Activated CD8-positive, alpha-beta memory T cell treated with anti-CD3 and anti-CD28 coated beads, Interleukin-2, amount 50 U/mL, for 1 hour (primary cell): Measurements from ENCODE around the gene UNC5CL.

Experiments used
- DNase-seq: peaks from one replicate; pipeline ENCODE4 v3.0.0-alpha.2; 2020; ENCODE audit errors: extremely low read depth

UNC5CL gene

DNA sequence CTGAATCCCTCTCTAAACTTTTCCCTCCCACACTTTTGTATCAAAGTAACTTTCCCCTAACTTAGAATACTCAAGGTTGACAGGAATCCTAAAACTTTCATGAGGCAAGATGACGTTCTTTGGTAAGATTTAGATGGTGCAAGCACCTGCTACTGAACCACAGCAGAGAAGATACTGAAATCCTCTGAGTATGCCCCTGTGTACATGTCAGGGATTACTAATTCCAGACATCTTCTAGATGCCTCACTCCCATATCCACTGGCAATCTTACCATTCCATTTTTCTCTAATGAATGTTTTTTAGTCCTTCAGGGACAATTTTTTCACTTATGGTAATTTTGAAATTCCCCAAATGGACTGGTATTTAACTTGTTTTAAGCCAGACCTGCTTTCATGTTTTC is 23.0 kb upstream of the UNC5CL start:
- no peak for DNase-seq

DNA sequence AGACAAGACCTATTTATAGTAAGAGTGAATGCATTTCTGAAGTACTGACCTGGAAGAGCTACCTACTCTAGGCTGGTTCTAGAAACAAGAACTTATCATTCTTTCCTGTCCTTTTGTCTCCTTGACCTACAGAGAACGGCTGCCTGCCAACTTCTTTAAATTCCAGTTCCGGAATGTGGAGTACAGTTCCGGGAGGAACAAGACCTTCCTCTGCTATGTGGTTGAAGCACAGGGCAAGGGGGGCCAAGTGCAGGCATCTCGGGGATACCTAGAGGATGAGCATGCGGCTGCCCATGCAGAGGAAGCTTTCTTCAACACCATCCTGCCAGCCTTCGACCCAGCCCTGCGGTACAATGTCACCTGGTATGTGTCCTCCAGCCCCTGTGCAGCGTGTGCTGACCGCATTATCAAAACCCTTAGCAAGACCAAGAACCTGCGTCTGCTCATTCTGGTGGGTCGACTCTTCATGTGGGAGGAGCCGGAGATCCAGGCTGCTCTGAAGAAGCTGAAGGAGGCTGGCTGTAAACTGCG is 22.2 kb upstream of the UNC5CL start:
- no peak for DNase-seq

DNA sequence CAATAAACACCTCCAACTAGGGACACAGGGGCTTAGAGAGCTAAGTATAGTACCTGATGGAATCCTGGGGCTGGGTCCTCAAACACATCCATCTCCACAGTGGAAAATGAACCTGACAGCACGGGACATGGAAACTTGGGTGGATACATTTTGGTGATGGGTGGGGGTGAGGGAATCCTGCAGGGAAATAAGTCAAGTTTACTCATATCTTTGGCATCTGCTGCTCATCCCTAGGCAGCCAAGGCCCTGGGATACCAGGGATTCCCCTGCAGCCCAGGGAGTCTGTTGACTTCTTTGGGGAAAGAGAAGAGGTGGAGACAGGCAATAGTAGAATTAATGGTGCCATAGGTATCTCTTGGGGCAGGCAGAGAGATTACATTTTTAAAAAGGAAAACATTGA is 20.5 kb upstream of the UNC5CL start:
- DNase-seq, result no peak

DNA sequence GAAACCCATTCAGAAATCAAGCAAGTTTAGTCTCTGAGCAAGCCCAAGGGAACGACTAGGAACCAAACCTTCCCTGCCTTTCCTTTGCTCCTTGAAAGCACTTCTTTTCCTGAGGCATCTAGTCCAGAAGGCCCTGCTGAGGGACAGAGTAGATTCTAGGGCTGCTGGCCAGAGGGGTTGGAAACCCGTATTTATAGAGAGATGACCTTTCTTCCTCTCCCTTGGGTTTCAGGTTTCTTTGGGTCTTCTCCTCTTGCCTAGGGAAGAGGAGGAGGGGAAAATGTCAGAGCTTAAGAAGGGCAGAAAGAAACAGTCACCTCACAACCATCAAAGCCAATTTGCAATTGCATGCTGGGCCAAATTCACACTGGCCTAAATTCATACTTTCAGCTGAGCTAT is 19.8 kb upstream of the UNC5CL start:
- DNase-seq, result no peak

DNA sequence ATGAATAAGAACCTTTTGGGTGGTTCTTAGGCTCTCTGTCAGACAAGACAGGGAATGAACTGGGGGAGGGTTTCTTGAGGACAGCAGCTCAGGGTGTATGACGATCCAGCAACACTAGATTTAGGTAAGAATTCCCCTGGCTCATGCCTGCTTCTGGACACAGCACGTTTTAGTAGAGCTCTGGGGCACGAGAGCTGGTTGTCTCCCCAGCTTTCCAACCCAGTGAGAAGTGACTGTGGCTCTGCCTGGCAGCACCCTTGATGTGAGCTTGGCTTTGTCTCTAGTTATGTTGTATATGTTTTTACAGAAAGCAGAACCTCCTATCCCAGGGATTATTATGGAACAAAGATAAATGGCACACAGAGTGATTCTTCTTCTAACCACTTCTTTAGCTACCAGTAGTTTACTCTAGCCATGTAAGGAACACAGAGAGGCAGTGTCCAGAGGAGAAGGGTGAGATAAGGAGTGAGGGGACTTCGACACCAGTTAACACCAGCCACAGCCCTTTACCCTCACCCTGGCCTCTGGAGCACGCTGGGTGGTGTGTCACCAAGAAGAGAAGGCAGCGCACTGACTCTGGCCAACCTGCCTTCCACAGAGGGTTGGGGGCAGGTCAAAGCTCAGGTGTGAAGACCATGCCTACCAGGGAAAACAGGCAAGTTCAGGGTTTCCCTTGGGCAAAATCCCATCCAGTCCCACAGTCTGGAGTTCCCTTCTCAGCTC is 17.9 kb upstream of the UNC5CL start:
- no peak for DNase-seq

DNA sequence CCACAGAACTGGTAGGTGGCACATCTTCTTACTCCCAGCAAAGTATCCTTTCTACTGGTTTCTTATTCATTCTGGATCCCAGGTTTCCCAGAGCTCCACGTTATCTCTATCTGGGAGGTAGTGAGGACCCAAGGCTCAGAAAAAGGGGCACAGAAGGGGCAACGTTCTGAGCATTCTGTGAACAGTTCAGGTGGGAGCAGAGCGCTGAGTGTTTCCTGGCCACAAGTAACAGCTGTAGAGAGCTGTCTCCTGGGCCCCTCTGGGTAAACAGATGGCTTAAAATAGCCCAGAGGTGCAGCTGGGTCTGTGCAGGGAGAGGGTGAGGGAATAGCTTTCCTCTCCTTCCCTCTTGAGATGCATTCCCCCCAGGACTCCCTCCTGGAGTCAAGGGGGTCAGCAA is 16.1 kb upstream of the UNC5CL start:
- no peak for DNase-seq

DNA sequence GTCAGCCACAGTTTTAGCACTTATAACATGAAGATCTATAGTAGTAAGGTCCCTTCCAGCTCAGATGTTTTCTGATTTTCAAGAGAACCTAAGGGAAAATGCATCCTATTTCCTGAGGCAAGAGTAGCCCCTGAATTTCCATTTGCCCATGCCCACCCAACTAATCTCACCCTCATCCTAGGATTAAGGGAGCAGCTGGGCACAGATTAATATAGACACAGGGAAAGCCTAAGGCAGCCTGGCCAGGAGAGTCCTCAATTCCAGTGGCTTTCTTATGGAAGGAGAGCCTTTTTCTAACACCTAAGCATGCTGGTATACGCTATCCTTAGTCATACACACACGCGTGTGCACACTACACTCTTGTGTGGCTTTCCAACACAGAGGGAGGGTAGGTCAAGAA is 15.5 kb upstream of the UNC5CL start:
- DNase-seq, result no peak

DNA sequence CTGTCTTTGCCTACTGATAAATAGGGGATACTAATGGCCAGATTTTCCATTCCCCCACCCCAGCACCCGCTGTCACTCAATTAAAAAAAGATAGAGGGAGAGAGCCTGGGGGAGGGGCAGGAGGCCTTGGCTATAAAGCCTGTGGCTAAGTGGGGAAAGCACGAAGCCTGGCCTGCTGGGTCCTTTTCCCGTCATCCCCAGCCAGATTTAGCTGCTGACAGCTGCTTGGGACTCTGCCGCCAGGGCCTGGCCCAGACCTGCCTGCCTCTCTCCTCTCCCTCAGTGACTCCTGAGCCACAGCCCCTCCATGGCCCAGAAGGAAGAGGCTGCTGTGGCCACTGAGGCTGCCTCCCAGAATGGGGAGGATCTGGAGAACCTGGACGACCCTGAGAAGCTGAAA is 14.0 kb upstream of the UNC5CL start, which contains the start of gene APOBEC2:
Gene APOBEC2, plus strand, starts transcription at position 162 of the 400 bp plus-strand sequence. Its CDS starts 146 bp downstream, at position 308.
- DNase-seq, result no peak

DNA sequence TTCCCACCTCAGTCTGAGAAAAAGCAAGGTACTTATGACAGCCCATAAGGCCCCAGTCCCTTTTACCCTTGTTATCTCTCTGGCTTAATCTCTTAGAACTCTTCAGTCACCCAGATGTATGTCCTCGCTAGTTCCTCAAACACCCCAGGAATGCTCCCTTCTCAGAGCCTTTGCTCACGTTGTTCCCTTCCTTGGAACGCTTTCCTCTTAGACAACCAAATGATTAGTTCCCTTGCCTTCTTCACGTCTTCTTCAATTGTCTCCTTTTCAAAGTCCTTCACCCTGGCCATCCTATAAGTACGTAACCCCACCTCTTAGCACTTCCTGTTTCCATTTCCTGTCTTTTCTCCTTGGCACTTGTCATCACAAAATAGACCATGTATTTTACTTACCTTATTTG is 12.9 kb upstream of the UNC5CL start:
- DNase-seq, result no peak

DNA sequence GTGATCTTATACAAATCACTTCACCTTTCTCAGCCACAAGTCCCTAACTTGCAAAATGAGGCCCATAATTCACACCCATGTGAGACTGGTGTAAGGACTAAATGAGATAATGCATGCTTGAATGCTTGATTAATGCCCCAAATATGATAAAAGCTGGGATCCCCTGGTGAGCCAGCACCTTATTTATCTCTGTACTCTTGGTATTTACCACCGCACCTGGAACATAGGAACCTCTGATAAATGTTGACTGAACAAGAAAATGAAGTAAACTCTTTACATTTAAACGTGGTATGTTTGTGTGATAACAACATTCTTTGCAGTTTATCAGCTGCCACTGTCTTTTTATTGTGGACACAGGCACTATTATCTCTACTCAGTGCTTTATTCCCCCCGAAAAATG is 11.5 kb upstream of the UNC5CL start:
- no peak for DNase-seq

DNA sequence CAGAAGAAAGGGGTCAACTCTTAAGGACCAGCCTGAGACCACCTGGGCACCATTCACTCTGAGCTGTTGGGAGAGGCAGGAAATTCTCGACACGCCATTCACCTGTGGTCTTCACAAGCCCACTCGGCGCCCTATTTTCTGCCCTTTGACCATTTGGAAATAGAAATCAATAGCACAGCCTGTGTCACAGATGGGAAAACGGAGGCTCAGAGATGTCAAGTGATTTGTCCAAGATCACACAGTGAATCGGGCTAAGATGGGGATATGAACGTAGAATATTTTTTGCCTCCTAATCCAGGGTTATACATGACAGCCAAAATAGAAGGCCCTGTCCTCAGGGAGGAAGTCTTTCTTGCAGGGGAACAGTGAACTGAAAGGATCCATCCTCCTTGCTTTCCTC is 10.9 kb upstream of the UNC5CL start:
- no peak for DNase-seq

DNA sequence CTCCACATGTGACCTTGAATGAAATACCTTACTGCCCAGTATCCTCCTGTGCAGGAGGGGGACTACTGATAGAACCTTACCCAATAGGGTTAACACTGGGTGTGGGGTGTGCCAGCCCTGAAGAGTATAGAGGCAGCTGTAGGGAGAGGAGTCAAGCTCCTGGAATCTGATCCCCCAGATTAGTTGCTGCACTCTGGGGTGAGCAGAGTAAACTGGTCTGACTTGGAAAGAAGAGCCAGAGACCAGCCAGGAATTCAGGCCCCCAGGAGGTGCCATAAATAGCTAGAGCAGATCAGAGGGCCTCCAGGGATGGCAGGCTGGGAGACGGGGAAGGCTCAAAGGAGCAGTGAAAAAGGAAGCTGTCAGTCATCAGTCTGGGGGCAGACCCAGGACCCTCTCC is 10.5 kb upstream of the UNC5CL start:
- DNase-seq, result no peak

DNA sequence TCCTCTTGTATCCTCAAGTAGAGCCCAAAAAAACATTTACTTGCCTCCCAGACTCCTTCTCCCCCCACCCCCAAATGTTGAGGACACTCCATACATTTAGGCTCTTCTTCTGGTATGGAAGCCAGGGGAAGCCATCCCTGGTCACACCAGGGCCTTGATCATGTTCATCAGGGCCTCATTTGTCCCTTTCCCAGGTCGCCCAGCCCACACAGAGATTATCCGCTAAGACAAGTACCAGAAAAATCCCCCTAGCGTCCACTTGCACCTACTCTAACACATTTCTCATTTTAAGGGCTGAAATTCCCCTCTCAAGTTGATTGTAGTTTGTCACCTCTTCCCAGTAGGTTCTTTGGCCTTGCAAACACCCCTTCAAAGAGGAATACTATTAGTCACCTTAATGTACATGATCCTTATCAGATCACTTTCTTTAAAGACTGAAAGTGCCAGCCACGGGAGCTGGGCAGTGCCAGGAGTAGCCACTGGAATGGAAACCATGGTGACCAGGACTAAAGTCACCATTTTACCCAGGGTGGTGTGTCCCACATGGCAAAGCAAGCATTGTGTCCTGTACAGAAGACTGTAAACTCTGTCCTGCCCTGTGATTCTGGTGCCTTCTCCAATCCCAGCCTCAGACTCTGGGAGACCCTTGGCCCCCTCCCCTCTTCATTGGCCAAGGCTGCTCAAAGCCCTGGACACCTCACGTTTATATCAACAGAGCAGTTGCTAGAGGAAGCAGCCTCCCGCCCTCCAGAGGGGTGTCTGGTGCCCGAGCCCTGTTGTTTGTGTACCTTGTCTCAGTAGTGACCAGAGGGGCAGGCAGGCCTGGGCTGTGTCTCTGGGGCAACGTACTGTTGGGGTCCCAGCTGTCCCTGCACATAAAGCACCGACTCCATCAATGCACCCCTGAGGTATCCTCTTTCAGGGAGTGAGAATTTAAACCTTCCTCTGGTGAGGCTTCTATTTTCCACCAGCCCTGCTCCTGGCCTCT is 9.0 kb upstream of the UNC5CL start:
- no peak for DNase-seq

DNA sequence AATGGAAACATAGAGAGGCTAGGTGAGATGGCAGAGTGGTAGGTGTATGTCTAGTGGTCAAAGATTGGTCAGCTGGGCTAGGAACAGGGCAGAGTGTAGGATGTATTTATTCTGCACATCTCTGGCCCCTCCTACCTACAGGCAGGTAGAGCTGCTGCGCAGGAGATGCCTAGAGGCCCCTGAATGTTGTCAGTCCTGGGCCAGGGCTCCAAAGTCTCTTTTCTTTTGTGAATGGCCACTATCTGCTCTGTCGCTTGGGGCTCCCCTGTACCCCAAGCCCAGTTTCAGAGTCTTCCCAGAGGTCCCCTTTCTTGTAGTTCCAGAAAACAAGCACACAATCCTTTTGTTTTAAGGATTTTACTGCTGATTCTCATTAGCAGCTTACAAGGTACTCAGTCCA is 8.3 kb upstream of the UNC5CL start:
- DNase-seq, result no peak

DNA sequence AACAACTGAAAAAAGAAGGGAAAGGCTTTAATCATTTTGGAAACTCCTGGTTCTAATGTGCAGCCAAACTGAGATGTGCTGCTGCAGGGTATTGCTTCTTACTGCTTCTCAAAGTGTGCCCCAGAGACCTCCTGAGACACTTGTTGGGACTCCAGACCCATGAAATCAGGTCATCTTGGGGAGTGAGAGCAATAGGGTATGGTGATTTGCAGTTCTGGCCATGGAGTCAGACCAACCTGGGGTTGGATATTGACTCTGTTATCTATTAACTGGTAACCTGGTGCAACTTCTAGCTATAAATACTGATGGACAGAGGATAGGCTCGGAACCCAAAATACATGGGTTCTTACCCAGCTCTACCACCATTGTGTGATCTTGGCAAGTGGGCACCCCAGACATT is 7.1 kb upstream of the UNC5CL start:
- DNase-seq, result no peak

DNA sequence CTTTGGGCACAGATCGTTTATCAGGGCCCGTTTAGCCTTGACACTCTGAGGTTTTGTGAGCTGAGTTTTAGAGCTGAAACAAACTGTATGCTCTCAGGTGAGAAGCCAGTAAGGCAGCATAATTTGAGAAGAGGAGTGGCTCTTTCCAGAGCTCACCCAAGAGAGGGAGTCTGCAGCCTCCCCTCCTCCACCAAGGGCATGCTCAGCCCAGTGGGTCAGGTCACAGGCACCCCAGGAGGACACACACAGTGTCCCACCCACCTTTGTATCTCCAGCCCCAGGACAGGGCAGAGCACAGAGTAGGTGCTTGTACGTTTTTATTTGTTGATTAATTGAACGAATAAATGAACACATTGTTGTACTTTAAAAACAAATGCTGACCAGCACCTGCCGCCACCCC is 6.6 kb upstream of the UNC5CL start:
- no peak for DNase-seq

DNA sequence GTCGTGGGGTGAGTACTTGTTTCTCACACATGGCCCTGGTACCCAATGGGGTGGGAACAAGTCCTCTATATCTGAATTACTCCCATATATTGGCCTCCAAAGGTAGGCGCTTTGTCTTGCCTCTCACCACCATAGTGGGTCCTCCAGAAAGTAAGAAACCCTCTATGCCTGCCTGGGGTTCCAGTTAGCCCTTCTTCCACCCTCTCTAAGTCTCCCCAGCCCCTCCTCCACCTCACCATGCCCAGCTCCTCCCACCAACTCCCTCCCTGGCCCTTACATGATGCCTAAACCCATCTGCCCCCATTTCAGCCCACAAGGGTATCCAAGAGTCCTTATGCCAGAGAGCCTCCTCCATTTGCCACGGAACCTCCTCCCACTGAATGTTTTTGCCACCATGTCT is 4.1 kb upstream of the UNC5CL start:
- no peak for DNase-seq

DNA sequence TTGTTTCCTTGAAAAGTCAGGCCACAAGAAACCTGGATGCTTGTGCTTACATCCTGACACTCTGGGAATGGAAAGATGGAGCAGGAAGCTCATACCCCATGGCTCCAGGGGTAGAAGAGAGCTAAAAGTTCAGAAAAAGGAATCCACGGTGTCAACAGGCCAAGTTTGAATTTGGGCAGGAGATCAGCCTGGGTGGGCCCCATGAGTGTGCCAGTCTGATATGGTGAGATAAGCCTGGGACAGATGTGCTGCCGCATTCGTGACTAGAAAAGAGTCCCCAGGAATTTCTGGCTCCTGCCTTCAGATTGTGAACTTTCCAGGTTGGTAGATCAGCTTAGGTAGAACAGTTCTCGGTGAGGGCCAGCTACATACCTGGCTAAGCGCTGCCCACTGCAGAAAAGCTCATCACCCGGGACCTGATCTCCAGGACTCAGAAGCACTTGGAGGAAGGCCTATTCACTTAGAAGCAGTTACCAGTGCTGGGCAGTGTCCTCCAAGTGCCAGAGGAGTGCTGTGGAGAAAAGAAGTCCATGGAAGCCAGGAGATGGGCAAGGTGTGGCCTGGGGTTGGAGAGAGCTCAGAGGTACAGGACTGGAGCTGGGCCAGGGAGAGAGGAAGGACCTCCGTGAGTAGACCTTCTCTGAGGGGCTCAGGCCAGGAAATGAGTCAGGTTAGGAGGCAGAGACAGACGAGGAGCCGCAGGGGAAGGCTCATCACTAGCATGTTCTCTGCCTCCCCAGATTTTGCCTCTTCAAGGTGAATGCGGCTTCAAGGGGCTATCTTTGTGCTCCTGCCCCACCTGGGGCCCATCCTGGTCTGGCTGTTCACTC is 3.4 kb upstream of the UNC5CL start, which contains the start of gene TSPO2:
Gene TSPO2, plus strand, starts transcription at position 242 of the 830 bp plus-strand sequence. Its CDS starts 519 bp downstream, at position 761.
- DNase-seq, result no peak

DNA sequence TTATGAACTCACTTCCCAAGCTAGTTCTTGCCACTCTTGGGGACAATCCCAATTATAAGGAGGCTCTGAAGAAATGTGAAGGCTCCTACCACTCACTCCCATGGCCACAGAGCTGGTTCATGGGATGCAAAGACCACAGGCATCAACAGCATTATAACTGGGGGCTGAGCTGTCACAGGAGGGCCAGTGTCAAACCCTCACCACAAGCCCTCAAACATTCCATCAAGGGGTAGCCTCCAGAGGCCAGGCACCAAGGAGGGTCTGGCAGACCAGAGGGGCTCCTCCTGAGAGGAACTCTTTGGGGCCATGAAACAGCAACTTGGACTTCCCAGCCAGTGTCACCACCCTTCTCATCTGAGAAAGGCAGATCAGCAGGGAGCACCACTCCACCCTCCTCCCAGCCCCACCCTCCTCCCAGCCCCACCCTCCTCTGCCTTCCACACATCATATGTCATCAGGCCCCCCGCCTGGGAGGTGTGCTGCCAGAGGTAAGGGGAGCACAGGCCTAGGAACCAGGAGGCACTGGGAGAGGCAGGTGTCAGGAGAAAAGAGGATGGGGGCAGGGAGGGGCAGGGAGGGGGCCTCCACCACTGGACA is 2.0 kb upstream of the UNC5CL start:
- no peak for DNase-seq

DNA sequence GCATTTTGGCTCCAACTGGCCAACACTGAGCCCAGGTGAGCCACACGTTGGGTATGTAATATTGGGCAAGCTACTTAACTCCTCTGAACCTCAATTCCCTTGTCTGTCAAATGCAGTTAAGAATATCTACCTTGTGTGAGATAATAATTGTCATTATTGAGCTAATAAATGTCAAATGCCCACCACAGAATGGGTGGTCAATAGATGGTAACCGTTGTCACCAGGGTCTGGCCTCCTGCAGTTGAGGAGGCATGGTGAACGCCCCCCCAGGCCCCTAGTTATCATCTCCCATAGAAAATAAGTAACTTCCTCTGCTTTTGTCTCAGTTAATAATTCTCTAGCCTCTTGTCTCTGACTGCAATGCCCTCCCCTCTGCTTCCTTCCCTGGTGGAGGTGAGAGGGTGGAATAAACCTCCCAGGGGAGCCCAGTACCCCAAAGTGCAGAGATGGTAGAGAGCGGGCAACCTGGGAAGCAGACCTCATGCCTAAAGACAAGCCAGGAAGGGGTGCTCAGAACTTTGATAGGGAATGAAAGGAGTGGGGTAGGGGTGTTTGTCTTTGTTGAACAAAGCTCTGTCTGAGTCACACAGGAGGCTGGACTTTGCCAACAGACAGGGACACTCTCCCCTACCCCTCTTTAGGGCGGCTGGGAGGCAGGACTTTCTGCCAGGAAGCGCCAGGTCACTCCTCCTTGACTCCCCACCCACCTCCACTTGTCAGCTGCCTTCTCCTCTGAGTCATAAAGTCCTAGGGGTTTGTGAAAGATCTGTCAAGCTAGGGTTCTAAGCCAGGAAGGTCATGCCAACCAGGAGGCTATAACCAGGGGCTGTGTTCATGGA is 1.3 kb upstream of the UNC5CL start:
- DNase-seq, result no peak
